GM21367 (cell line): Measurements from ENCODE around the gene EIF5.

Source experiments
- ATAC-seq: cut with Tn5 transposase; IDR thresholded peaks from one replicate; pipeline ENCODE4 v1.9.1; 2021; ENCODE audit not compliant: unreplicated experiment

The EIF5 gene

DNA sequence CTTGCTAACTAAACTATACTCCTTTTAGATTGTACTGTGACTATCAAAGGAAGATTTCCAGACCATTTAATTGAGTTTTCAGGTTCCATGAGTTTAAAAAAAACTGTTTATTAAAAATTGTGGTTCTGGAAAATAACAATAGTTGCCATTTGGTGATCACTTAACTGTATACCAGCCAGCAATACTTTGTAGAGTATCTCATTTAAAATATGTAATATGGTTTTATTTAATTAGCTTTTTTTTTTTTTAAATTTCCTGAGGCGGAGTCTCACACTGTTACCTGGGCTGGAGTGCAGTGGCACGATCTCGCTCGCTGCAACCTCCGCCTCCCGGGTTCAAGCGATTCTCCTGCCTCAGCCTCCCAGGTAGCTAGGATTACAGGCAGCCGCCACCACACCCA lies 58.5 kb downstream of the EIF5 start:
- ATAC-seq = no peak

DNA sequence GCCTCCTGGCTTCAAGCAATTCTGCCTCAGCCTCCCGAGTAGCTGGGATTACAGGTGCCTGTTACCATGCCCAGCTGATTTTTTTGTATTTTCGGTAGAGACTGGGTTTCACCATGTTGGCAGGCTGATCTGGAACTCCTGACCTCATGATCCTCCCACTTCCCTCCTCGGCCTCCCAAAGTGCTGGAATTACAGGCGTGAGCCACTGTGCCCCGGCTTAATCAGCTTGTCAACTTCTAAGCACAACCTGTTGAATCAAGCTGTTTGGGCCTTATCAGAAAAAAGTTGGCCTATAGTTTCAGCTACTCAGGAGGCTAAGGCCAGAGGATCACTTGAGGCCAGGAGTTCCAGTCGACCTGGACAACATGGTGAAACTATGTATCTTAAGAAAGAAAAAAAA lies 59.0 kb downstream of the EIF5 start:
- ATAC-seq = no peak

DNA sequence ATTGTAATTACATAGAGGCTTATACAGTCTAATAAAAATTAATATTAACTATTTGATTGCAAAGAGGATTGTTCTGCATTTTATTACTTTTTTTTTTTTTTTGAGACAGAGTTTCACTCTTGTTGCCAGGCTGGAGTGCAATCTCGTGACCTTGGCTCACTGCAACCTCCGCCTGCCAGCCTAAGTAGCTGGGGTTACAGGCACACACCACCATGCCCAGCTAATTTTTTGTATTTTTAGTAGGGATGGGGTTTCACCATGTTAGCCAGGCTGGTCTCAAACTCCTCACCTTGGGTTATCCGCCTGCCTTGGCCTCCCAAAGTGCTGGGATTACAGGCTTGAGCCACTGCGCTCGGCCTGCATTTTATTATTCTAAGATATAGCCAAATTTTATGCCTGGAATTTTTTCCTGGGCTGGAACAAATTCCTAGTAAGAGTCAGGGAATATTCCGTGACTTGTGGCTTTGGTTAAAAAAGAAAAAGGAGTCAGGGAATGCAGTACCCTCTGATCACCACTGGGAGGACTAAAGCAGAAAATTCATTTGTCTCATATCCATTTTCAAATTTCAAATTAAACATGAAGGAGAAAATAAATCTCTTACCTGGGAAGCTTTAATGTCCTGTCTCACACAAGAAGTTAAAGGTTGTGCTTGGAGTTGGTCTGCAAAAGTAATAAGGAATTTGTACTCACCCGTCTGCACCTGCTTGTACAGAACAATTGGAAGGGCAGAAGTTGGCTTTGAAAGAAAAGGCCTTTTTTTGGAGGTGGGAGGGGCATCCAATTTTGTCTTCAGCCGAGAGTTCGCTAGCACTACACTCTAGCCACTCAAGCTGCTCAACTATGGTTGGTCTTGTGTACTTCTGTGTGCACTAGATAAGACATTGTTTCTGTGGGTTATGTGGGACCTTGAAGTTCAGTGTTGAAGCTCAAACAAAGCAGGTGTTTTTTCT lies 59.9 kb downstream of the EIF5 start:
- ATAC-seq = no peak
